Adrenal gland (tissue), 12 donors: Measurements from ENCODE around the gene NAA16. TPM values are rescaled to one million over a fixed set of nuclear protein-coding genes. Genes with fewer than 3 reads are reported as not detected.

Experiments used
- DNase-seq, 7 donors: peaks; one replicate each; pipeline ENCODE4 v3.0.0-alpha.2; 2019 to 2020
- H3K27ac ChIP-seq, 5 donors: fragments of 200-600 bp; sonication (generic) in 4 of 5; 1 replicate in 3 of 5; 2 replicates in 2 of 5; pipeline versions ENCODE4 v1.5.1 to v1.8.0; 2016 to 2020; ENCODE audit warnings: mild to moderate bottlenecking in 1 of 5
- H3K27me3 ChIP-seq: fragments of 200-600 bp; 2 replicates; pipeline ENCODE4 v1.8.0; 2021
- H3K36me3 ChIP-seq, 2 donors: fragments of 200-600 bp; replicated peaks in 1 of 2; 1 replicate in 1 of 2; 2 replicates in 1 of 2; pipeline versions ENCODE4 v1.5.1 to v1.8.0; 2018 to 2022
- H3K4me1 ChIP-seq, 2 donors: fragments of 200-600 bp; replicated peaks in 1 of 2; 1 replicate in 1 of 2; 2 replicates in 1 of 2; pipeline versions ENCODE4 v1.5.1 to v1.8.0; 2018 to 2021
- H3K4me3 ChIP-seq, 4 donors: fragments of 200-600 bp; sonication (generic) in 3 of 4; one replicate each; pipeline ENCODE4 v1.5.1; 2016 to 2018
- H3K9me3 ChIP-seq, 3 donors: fragments of 200-600 bp; sonication (generic) in 1 of 3; replicated peaks in 1 of 3; 1 replicate in 2 of 3; 2 replicates in 1 of 3; pipeline versions ENCODE4 v1.5.1 to v1.8.0; 2016 to 2021
- POLR2A ChIP-seq, 2 donors: fragments of 450-650 bp; IDR thresholded peaks; one replicate each; pipeline ENCODE4 v1.6.1; 2017; ENCODE audit warnings: antibody characterized with exemption in 2 of 2, mild to moderate bottlenecking in 2 of 2, moderate library complexity in 1 of 2
- WGBS, 4 donors: extraction: QIAGEN DNeasy Blood & Tissue Kit in 2 of 4; methylation state at CpG; one replicate each; pipeline versions ENCODE4 v1.1.5 to v1.1.7; 2013 to 2017; 5-methylcytosine and 5-hydroxymethylcytosine counted together
- intact Hi-C, 2 donors: fragments of 100-400 bp; cut with DNase I; formaldehyde crosslinking; loops; one replicate each; pipeline versions ENCODE4 v1.14.1 to v1.15.0; 2022 to 2023
- polyA plus RNA-seq, 3 donors: library from polyadenylated mRNA; stranded (reverse); fragments of 200-250 nt in 2 of 3; fragments of 350-450 nt in 1 of 3; fragmentation: Illumina TruSeq in 1 of 3; extraction: RNeasy Lipid Tissue Mini Kit (QIAGEN cat#74804) in 1 of 3; gene quantifications; one replicate each; pipeline ENCODE4 v1.2.3, GENCODE V29; 2013 to 2014
- total RNA-seq, 9 donors: library from RNA; depleted of rRNA in 4 of 9; stranded (reverse); fragments of >200 nt in 4 of 9; fragments of 120-200 nt in 1 of 9; fragmentation: NEBNext Ultra II Directional in 1 of 9; extraction: Animal tissue kit (Norgen Biotek cat#: 25700) in 1 of 9; gene quantifications; one replicate each; pipeline versions ENCODE4 v1.1.0 to v1.2.4, GENCODE V29; 2013 to 2023
- TF ChIP-seq, protein P1 (sequence below), 6 experiments: fragments of 450-650 bp in 4 of 6; fragments of 200-600 bp in 2 of 6; sonication (generic) in 1 of 6; IDR thresholded peaks; 1 replicate in 5 of 6; 2 replicates in 1 of 6; pipeline versions ENCODE4 v1.5.1 to v1.8.0; 2016 to 2021; ENCODE audit warnings: antibody characterized with exemption in 6 of 6, mild to moderate bottlenecking in 2 of 6, moderate library complexity in 1 of 6
- donor health status: healthy with polysubstance abuse.
- donor health status: Bipolar disorder and iron deficiency.
- donor health status: DM: yes; HTN: yes; CAD: no.
- donor health status: DM: no; HTN: no; CAD: no.
- donor health status: DM: no; HTN: no; CAD: no.
- donor health status: DM: yes; HTN: yes; CAD: no.

NAA16 gene
- total and polyA plus RNA-seq, 12 donors, result 3.2 to 26.2 (median 16.8) TPM

DNA sequence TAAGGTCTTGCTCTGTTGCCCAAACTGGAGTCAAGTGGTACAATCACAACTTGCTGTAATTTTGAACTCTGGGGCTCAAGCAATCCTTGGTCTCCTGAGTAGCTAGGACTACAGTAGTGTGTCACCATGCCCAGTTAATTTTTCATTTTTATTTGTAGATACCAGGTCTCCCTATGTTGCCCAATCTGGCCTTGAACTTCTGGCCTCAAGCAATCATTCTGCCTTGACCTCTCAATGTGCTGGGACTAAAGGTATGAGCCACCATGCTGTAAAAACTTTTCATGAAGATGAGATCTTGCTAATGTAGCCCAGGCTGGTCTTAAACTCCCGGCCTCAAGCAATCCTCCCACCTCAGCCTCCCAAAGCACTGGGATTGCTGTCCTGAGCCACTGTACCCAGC lies 15.1 kb upstream of the NAA16 start:
- WGBS, 4 donors, result 91 to 100% (median 95%) methylated on average over 1 of the region's 1 CpG
- no peak overlapping the region for H3K4me3 ChIP-seq
- H3K9me3 ChIP-seq, result no peaks in the 10 kb centered on the region
- no peaks in the 10 kb centered on the region for H3K27me3 ChIP-seq
- no peak for DNase-seq
- H3K27ac ChIP-seq, result no peak overlapping the region
- TF ChIP-seq POLR2A (IDR thresholded peaks at IDR 0.05), result no peak
- intact Hi-C loops, result no loop called here
- no peaks in the 10 kb centered on the region for H3K36me3 ChIP-seq
- no peaks in the 10 kb centered on the region for H3K4me1 ChIP-seq

DNA sequence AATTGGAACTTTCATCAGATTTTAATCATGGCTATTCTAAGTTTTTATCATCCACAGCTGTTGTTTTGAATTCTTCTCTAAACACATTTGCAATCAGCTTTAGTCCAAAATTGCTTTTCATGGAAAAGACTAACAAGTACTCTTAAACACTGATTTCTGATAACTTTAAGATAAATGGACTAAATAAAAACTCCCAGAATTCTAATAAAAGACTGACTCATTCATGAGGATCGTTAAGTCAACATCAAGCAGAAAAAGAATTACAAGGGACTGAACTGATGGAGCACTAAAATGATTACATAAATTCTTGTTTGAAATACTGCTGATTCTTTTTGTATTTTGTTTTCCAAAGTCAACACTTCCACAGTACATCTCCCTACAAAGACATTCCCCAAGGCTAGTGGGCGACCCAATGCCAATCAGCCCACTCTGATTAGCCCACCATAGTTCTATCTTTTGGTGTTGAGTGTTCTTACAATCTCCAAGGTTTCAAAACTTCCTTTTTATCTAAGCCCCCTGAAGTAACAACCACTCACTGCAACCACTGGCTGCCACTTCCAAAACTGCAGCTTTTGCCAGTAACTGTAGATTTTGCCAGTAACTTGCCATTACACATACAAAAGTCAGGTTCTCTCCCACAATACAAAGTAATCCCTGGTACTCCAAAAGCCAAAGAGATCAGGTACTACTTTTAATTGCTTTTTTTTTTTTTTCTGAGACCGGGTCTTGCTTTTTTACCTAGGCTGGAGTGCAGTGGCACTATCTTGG lies 14.0 kb upstream of the NAA16 start:
- no peak for DNase-seq
- TF ChIP-seq, protein P1, sequence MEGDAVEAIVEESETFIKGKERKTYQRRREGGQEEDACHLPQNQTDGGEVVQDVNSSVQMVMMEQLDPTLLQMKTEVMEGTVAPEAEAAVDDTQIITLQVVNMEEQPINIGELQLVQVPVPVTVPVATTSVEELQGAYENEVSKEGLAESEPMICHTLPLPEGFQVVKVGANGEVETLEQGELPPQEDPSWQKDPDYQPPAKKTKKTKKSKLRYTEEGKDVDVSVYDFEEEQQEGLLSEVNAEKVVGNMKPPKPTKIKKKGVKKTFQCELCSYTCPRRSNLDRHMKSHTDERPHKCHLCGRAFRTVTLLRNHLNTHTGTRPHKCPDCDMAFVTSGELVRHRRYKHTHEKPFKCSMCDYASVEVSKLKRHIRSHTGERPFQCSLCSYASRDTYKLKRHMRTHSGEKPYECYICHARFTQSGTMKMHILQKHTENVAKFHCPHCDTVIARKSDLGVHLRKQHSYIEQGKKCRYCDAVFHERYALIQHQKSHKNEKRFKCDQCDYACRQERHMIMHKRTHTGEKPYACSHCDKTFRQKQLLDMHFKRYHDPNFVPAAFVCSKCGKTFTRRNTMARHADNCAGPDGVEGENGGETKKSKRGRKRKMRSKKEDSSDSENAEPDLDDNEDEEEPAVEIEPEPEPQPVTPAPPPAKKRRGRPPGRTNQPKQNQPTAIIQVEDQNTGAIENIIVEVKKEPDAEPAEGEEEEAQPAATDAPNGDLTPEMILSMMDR (IDR thresholded peaks at IDR 0.05), result no peak
- H3K27me3 ChIP-seq, result no peaks in the 10 kb centered on the region
- no peaks in the 10 kb centered on the region for H3K36me3 ChIP-seq
- H3K4me1 ChIP-seq, result no peaks in the 10 kb centered on the region
- no peak overlapping the region for H3K4me3 ChIP-seq
- intact Hi-C loops, result no loop called here
- no peaks in the 10 kb centered on the region for H3K9me3 ChIP-seq
- WGBS, 4 donors, result 63 to 78% (median 70%) methylated on average over 3 of the region's 3 CpGs
- no peak overlapping the region for H3K27ac ChIP-seq

DNA sequence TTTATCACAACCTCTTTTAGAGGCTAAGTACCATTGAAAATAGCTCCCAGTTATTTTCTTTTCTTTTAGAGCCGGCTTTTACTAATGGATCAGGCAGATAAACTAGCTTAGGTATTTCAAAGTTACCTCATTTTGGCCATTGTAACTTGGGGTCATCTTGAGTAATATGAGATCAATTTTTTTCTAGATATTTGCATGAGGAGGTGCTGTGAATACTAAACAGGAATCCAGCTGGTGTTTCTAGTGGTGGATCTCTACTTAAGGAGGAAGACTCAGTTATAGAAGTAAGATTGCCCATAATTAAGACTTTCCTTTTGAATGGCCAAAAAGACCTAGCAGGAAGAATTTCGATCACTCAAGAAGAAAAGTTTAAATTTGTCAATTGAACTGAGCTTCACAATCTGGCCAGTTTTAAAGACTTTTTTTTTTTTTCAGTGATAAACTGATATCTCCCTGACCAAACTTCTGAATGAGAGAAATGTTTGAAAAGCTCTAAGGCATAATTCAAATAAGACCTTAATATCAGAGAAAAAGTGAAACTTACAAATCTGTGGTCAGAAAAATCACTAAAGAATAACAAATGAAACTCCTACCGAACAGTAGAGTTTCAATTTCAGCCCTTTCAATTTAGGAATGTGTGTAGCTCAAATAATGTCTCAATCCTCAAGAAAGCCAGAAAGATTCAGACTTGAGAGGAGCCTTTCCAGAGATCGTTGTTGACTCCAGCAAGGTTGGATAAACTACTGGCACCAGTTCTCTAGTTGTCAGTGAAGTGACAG lies 11.6 kb upstream of the NAA16 start:
- Histone ChIP-seq H3K9me3 (no peaks in the 10 kb centered on the region), H3K27me3 (no peaks in the 10 kb centered on the region), H3K4me3 (no peak overlapping the region), H3K27ac (no peak overlapping the region), H3K4me1 (no peaks in the 10 kb centered on the region), H3K36me3 (no peaks in the 10 kb centered on the region)
- DNase-seq, result no peak
- TF ChIP-seq, protein P1 (IDR thresholded peaks at IDR 0.05), result no peak
- no peak for TF ChIP-seq POLR2A (IDR thresholded peaks at IDR 0.05)
- intact Hi-C loops, result no loop called here
- 89 to 96% (median 92%) methylated on average over 4 of the region's 4 CpGs for WGBS, 4 donors

DNA sequence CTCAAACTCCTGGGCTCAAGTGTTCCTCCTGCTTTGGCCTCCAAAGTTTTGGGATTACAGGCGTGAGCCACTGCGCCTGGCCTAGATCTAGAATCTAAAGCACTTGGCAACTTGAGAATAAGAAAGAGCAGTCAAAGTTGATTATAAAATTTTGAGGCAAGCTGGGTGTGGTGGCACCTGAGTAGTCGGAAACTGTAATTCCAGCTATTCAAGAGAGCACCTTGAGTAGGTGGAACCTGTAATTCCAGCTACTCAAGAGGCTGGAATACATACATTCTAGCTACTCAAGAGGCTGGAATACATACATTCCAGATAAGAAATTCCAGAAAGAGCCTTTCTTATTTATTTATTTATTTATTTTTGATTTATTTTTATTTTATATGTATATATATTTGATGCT lies 8.3 kb upstream of the NAA16 start:
- no peak overlapping the region for H3K4me3 ChIP-seq
- TF ChIP-seq, protein P1 (IDR thresholded peaks at IDR 0.05), result no peak
- no peak overlapping the region for H3K27ac ChIP-seq
- no peaks in the 10 kb centered on the region for H3K9me3 ChIP-seq
- H3K27me3 ChIP-seq, result no peaks in the 10 kb centered on the region
- no peak for DNase-seq
- WGBS, 4 donors, result 93 to 100% (median 97%) methylated on average over 3 of the region's 3 CpGs
- no peaks in the 10 kb centered on the region for H3K36me3 ChIP-seq
- intact Hi-C loops, result no loop called here
- H3K4me1 ChIP-seq, result no peaks in the 10 kb centered on the region
